Measurements from ENCODE around the gene ELAVL1. TPM values are rescaled to one million over a fixed set of nuclear protein-coding genes. Genes with fewer than 3 reads are reported as not detected.
A peak's percentile ranks its signal among the peaks of the same experiment; 100 is the strongest.

Gene ELAVL1
- total and polyA plus RNA-seq, 2 donors (not counting 1 experiment from before 2014, with no cell fraction given): 21.8 to 63.5 TPM

- H2AFZ ChIP-seq (ENCODE audit: insufficient read depth, low read depth, low read length, poor library complexity, severe bottlenecking): no peak overlapping the region
- peaks cover 29 to 60% of the 10 kb centered on the region in 2 donors for H3K4me1 ChIP-seq (ENCODE audit: control insufficient read depth in 2 of 2, insufficient read depth in 2 of 2, low read length in 2 of 2)
- Mint-ChIP-seq H3K4me3 (peak overlapping the region; percentile 88), H3K27ac (no peak overlapping the region), H3K27me3 (no peaks in the 10 kb centered on the region), H3K4me1 (peaks cover 61% of the 10 kb centered on the region), H3K9me3 (ENCODE audit: insufficient read depth) (no peaks in the 10 kb centered on the region)
- WGBS (ENCODE audit: insufficient coverage): 94% methylated on average over 4 of the region's 5 CpGs
- H3K27ac ChIP-seq (ENCODE audit: low read length in 2 of 2): peak overlapping the region in 1 of 2 donors; percentile 41
- peak overlapping the region; percentile 65 for H3K4me2 ChIP-seq (replicated peaks; ENCODE audit: low read depth, low read length, poor library complexity, severe bottlenecking)
- intact Hi-C loops (cut with micrococcal nuclease): no loop called here
- no peak overlapping the region for H3K4me3 ChIP-seq (ENCODE audit: control extremely low read depth in 1 of 5, extremely low read depth in 1 of 5, insufficient read depth in 1 of 5, low read depth in 2 of 5, low read length in 4 of 5)
- H3K9me3 ChIP-seq (ENCODE audit: control extremely low read depth in 1 of 3, control insufficient read depth in 2 of 3, insufficient read depth in 1 of 3, low read length in 2 of 3): no peaks in the 10 kb centered on the region
- peaks cover 86% of the 10 kb centered on the region for H3K79me2 ChIP-seq (ENCODE audit: control insufficient read depth, insufficient read depth, low read length)
- H3K9ac ChIP-seq (ENCODE audit: low read length): no peak overlapping the region
- DNase-seq (no peak), ATAC-seq (ENCODE audit: low read depth) (no peak)
- CTCF ChIA-PET: interaction anchor here (0.8 to 2.3 kb wide), 8 partner anchors 12 to 433 kb away, joined by 3 to 10 read pairs (median 6); partner anchors contain the start of gene SNAPC2
- TF ChIP-seq EZH2 (IDR thresholded peaks at IDR 0.05; ENCODE audit: borderline replicate concordance, insufficient read depth, low read depth, low read length, poor library complexity, severe bottlenecking) (no peak), CTCF (IDR thresholded peaks at IDR 0.05) (no peak)
- peaks cover 80% of the 10 kb centered on the region for H4K20me1 ChIP-seq (ENCODE audit: control insufficient read depth, insufficient read depth, low read length, poor library complexity, severe bottlenecking)
- POLR2A ChIA-PET: no interaction called here
- peaks cover 1 to 3% of the 10 kb centered on the region in 2 experiments for H3K36me3 ChIP-seq (replicated peaks in 1 of 2; ENCODE audit: control extremely low read depth in 1 of 2, control insufficient read depth in 1 of 2, extremely low read depth in 1 of 2, insufficient read depth in 2 of 2, low read length in 1 of 2)
- no peaks in the 10 kb centered on the region for H3K27me3 ChIP-seq (replicated peaks in 1 of 4; ENCODE audit: control extremely low read depth in 1 of 4, control insufficient read depth in 3 of 4, insufficient read depth in 4 of 4, low read length in 3 of 4)
Measured at GRCh38 chr19:8001651-8001994, 3.8 kb downstream of the ELAVL1 start.

- POLR2A ChIA-PET: interaction anchor here (0.7 kb wide), 1 partner anchor 354 kb away, joined by 3 read pairs; no protein-coding TSS in a partner anchor
- Histone ChIP-seq H3K27me3 (replicated peaks in 1 of 4; ENCODE audit: control extremely low read depth in 1 of 4, control insufficient read depth in 3 of 4, insufficient read depth in 4 of 4, low read length in 3 of 4) (no peaks in the 10 kb centered on the region), H2AFZ (ENCODE audit: insufficient read depth, low read depth, low read length, poor library complexity, severe bottlenecking) (no peak overlapping the region), H3K4me2 (replicated peaks; ENCODE audit: low read depth, low read length, poor library complexity, severe bottlenecking) (no peak overlapping the region), H3K9ac (ENCODE audit: low read length) (no peak overlapping the region), H3K9me3 (ENCODE audit: control extremely low read depth in 1 of 3, control insufficient read depth in 2 of 3, insufficient read depth in 1 of 3, low read length in 2 of 3) (no peaks in the 10 kb centered on the region), H3K79me2 (ENCODE audit: control insufficient read depth, insufficient read depth, low read length) (peaks cover 95% of the 10 kb centered on the region), H3K4me1 (ENCODE audit: control insufficient read depth in 2 of 2, insufficient read depth in 2 of 2, low read length in 2 of 2) (peaks cover 29 to 55% of the 10 kb centered on the region in 2 donors), H4K20me1 (ENCODE audit: control insufficient read depth, insufficient read depth, low read length, poor library complexity, severe bottlenecking) (peaks cover 84% of the 10 kb centered on the region), H3K27ac (ENCODE audit: low read length in 2 of 2) (no peak overlapping the region), H3K36me3 (replicated peaks in 1 of 2; ENCODE audit: control extremely low read depth in 1 of 2, control insufficient read depth in 1 of 2, extremely low read depth in 1 of 2, insufficient read depth in 2 of 2, low read length in 1 of 2) (peaks cover 1 to 3% of the 10 kb centered on the region in 2 experiments), H3K4me3 (ENCODE audit: control extremely low read depth in 1 of 5, extremely low read depth in 1 of 5, insufficient read depth in 1 of 5, low read depth in 2 of 5, low read length in 4 of 5) (no peak overlapping the region)
- ATAC-seq (ENCODE audit: low read depth) (no peak), DNase-seq (no peak)
- Mint-ChIP-seq H3K4me3 (no peak overlapping the region), H3K4me1 (peaks cover 62% of the 10 kb centered on the region), H3K27ac (no peak overlapping the region), H3K27me3 (no peaks in the 10 kb centered on the region), H3K9me3 (ENCODE audit: insufficient read depth) (no peaks in the 10 kb centered on the region)
- intact Hi-C loops (cut with micrococcal nuclease): no loop called here
- TF ChIP-seq CTCF (IDR thresholded peaks at IDR 0.05) (no peak), EZH2 (IDR thresholded peaks at IDR 0.05; ENCODE audit: borderline replicate concordance, insufficient read depth, low read depth, low read length, poor library complexity, severe bottlenecking) (no peak)
- CTCF ChIA-PET: interaction anchor here (0.6 to 1.5 kb wide), 4 partner anchors 11 to 432 kb away, joined by 3 to 6 read pairs (median 4); no protein-coding TSS in a partner anchor
- 84% methylated on average over 3 of the region's 6 CpGs for WGBS (ENCODE audit: insufficient coverage)
Measured at GRCh38 chr19:8000298-8001038, 5.0 kb downstream of the ELAVL1 start.

All from B cell (primary cell).